MM.1S (cell line): ENCODE measurements around the gene RUSF1.

Experiments used
- DNase-seq: peaks from one replicate; pipeline ENCODE4 v3.0.0-alpha.2; 2015
- H2AFZ ChIP-seq: fragments of 300-600 bp; sonication (generic); 2 replicates; pipeline ENCODE4 v1.6.0; 2016; ENCODE audit warnings: antibody characterized with exemption, low read length
- H3F3A ChIP-seq: fragments of 300-600 bp; sonication (generic); 2 replicates; pipeline ENCODE4 v1.6.1; 2016; ENCODE audit warnings: mild to moderate bottlenecking, antibody characterized with exemption, low read length, moderate library complexity, mixed read lengths; ENCODE audit not compliant: insufficient read depth
- H3K27ac ChIP-seq: fragments of 300-600 bp; sonication (generic); 2 replicates; pipeline ENCODE4 v1.5.1; 2016; ENCODE audit warnings: mild to moderate bottlenecking, low read length
- H3K27me3 ChIP-seq: fragments of 300-600 bp; sonication (generic); replicated peaks from 2 replicates; pipeline ENCODE4 v1.6.0; 2016; ENCODE audit warnings: low read length; ENCODE audit not compliant: insufficient read depth
- H3K36me3 ChIP-seq: fragments of 300-600 bp; sonication (generic); replicated peaks from 2 replicates; pipeline ENCODE4 v1.6.1; 2016; ENCODE audit warnings: mild to moderate bottlenecking, low read length, mixed read lengths; ENCODE audit not compliant: insufficient read depth
- H3K4me1 ChIP-seq: fragments of 300-600 bp; sonication (generic); 2 replicates; pipeline ENCODE4 v1.6.1; 2016; ENCODE audit warnings: low read length, mixed read lengths
- H3K4me2 ChIP-seq: fragments of 300-600 bp; sonication (generic); 2 replicates; pipeline ENCODE4 v1.6.0; 2016; ENCODE audit warnings: low read depth, low read length
- H3K4me3 ChIP-seq: fragments of 300-600 bp; sonication (generic); 2 replicates; pipeline ENCODE4 v1.5.1; 2016; ENCODE audit warnings: low read length, mixed read lengths
- H3K79me2 ChIP-seq: fragments of 300-600 bp; sonication (generic); 2 replicates; pipeline ENCODE4 v1.6.1; 2016; ENCODE audit warnings: mixed run types, low read length, mixed read lengths
- H3K9ac ChIP-seq: fragments of 300-600 bp; sonication (generic); 2 replicates; pipeline ENCODE4 v1.6.1; 2016; ENCODE audit warnings: low read length, mixed read lengths
- H3K9me2 ChIP-seq: fragments of 300-600 bp; sonication (generic); replicated peaks from 2 replicates; pipeline ENCODE4 v1.6.1; 2016; ENCODE audit warnings: mild to moderate bottlenecking, low read length, mixed read lengths; ENCODE audit not compliant: insufficient read depth
- H3K9me3 ChIP-seq: fragments of 300-600 bp; sonication (generic); replicated peaks from 2 replicates; pipeline ENCODE4 v1.6.1; 2016; ENCODE audit warnings: mild to moderate bottlenecking, low read length, mixed read lengths; ENCODE audit not compliant: insufficient read depth
- H4K20me1 ChIP-seq: fragments of 300-600 bp; sonication (generic); 2 replicates; pipeline ENCODE4 v1.6.1; 2016; ENCODE audit warnings: mild to moderate bottlenecking, low read length, moderate library complexity, mixed read lengths; ENCODE audit not compliant: insufficient read depth
- EZH2 ChIP-seq: fragments of 300-600 bp; sonication (generic); optimal IDR thresholded peaks from 2 replicates; pipeline ENCODE3; 2017; ENCODE audit warnings: low read depth, mild to moderate bottlenecking, antibody characterized with exemption, low read length, mixed read lengths
- EZH2phosphoT487 ChIP-seq: fragments of 300-600 bp; sonication (generic); IDR thresholded peaks from 2 replicates; pipeline ENCODE4 v1.6.1; 2018; ENCODE audit warnings: antibody characterized with exemption, low read length
- TF ChIP-seq, protein P1 (sequence below): fragments of 300-600 bp; sonication (generic); IDR thresholded peaks from 2 replicates; pipeline ENCODE4 v1.5.1; 2016; ENCODE audit warnings: antibody characterized with exemption, low read length, mixed read lengths

The RUSF1 gene

DNA sequence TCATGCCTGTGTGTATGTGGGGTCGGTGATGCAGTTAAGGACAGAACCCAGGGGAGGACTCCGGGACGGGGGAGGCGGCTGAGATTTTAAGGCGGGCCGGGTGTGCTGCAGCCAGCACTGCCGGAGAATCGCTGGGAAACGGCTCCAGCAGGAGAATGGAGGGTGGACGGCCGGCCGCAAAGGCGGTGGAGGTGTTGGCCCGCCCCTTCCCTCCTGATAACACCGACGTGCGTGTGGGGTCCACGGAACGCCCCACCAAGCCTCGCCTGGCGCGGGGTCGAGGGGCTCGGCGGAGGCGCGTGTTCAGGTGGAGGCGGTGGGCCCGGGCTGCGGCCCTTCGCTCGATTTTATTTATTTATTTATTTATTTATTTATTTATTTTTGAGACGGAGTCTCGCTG is 66.2 kb downstream of the RUSF1 start:
- 0 out of 2 replicates have a peak, but pooled peaks cover 5% of the 10 kb centered on the region for H3K4me1 ChIP-seq
- no peaks in the 10 kb centered on the region for H3K79me2 ChIP-seq
- H3K36me3 ChIP-seq = no peaks in the 10 kb centered on the region
- no peaks in the 10 kb centered on the region for H3K9me3 ChIP-seq
- peaks cover 7% of the 10 kb centered on the region; the same call in 1 of the 2 replicates for H3K27me3 ChIP-seq
- no peak overlapping the region for H3K27ac ChIP-seq
- H4K20me1 ChIP-seq = no peaks in the 10 kb centered on the region
- H3K9ac ChIP-seq = no peak overlapping the region
- TF ChIP-seq EZH2phosphoT487 (no peak), EZH2 (no peak)
- TF ChIP-seq, protein P1, sequence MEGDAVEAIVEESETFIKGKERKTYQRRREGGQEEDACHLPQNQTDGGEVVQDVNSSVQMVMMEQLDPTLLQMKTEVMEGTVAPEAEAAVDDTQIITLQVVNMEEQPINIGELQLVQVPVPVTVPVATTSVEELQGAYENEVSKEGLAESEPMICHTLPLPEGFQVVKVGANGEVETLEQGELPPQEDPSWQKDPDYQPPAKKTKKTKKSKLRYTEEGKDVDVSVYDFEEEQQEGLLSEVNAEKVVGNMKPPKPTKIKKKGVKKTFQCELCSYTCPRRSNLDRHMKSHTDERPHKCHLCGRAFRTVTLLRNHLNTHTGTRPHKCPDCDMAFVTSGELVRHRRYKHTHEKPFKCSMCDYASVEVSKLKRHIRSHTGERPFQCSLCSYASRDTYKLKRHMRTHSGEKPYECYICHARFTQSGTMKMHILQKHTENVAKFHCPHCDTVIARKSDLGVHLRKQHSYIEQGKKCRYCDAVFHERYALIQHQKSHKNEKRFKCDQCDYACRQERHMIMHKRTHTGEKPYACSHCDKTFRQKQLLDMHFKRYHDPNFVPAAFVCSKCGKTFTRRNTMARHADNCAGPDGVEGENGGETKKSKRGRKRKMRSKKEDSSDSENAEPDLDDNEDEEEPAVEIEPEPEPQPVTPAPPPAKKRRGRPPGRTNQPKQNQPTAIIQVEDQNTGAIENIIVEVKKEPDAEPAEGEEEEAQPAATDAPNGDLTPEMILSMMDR = no peak
- no peaks in the 10 kb centered on the region for H3F3A ChIP-seq
- no peak overlapping the region for H3K4me2 ChIP-seq
- no peaks in the 10 kb centered on the region for H3K9me2 ChIP-seq
- no peak overlapping the region for H2AFZ ChIP-seq
- DNase-seq = no peak
- H3K4me3 ChIP-seq = no peak overlapping the region

DNA sequence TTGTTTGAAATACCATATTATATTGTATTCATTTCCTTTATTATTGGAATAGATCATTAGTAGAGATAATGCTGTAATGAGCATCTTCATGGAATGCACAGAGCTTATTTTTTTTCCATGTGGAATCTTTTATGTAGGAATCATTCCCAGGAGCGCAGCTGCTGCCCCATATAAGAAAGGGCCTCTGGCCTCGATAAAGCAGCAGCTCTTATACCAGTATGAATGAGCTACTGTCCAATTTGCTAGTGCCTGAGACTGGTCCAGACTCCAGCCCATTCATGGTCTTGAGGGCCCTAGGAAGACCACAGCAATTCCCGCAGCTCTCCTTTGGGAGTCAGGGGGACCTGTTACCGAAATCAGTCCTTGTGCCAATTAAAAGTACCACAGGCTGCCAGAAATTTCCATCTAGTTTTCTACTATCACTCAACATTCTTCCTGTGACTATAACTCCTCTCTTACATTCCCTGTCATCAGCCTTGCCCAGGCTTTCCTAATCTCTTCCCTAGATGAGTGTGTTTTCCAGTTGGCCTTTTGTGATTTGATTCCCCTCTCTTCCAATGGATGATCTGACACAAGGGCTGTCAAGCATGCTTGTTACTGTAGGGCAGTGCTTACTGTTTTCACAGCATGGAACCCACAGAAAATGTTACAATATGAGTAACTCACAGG is 67.5 kb downstream of the RUSF1 start:
- no peaks in the 10 kb centered on the region for H3K36me3 ChIP-seq
- no peaks in the 10 kb centered on the region for H3F3A ChIP-seq
- H3K9me3 ChIP-seq = no peaks in the 10 kb centered on the region
- no peak overlapping the region for H2AFZ ChIP-seq
- H3K27me3 ChIP-seq = peaks cover 6% of the 10 kb centered on the region; the same call in 1 of the 2 replicates
- no peak overlapping the region for H3K4me2 ChIP-seq
- no peak overlapping the region for H3K27ac ChIP-seq
- no peak overlapping the region for H3K9ac ChIP-seq
- H3K79me2 ChIP-seq = no peaks in the 10 kb centered on the region
- H4K20me1 ChIP-seq = no peaks in the 10 kb centered on the region
- H3K9me2 ChIP-seq = no peaks in the 10 kb centered on the region
- no peak for DNase-seq
- no peak overlapping the region for H3K4me3 ChIP-seq
- H3K4me1 ChIP-seq = 0 out of 2 replicates have a peak, but pooled peaks cover 5% of the 10 kb centered on the region
- TF ChIP-seq EZH2 = no peak
- TF ChIP-seq, protein P1 = no peak
- no peak for TF ChIP-seq EZH2phosphoT487

DNA sequence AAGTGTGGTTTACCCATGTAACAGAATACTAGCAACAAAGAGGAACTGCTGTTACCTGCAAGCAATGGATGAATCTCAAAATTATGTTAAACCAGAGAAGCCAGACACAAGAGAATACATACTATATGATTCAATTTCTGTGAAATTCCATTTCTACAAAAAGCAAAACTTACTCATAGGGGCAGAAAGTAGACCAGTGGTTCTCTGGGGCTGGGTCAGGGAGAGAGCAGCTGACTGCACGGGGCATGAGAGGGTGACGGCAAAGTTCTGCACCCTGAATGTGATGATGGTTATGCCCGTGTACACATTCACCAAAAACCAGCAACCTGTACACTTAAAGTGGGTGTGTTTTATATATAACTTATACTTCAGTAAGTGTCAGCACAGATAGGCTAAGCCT is 68.7 kb downstream of the RUSF1 start:
- H3K4me2 ChIP-seq = no peak overlapping the region
- no peak overlapping the region for H2AFZ ChIP-seq
- DNase-seq = no peak

More for the DNA sequence above, 68.7 kb downstream of the RUSF1 start:
- Histone ChIP-seq H3K4me1 (0 out of 2 replicates have a peak, but pooled peaks cover 5% of the 10 kb centered on the region), H3K9ac (no peak overlapping the region), H3K36me3 (no peaks in the 10 kb centered on the region), H3K27me3 (no peaks in the 10 kb centered on the region), H3K79me2 (no peaks in the 10 kb centered on the region), H3K4me3 (no peak overlapping the region), H3K9me3 (no peaks in the 10 kb centered on the region), H3F3A (no peaks in the 10 kb centered on the region), H3K27ac (no peak overlapping the region), H3K9me2 (no peaks in the 10 kb centered on the region), H4K20me1 (no peaks in the 10 kb centered on the region)
- TF ChIP-seq, protein P1 = no peak
- TF ChIP-seq EZH2phosphoT487 (no peak), EZH2 (no peak)
